GM12874 (cell line): ENCODE results near the gene PARD6G.
A peak's percentile ranks its signal among the peaks of the same experiment; 100 is the strongest.

Experiments used
- CTCF ChIP-seq: IDR thresholded peaks from 2 replicates; pipeline ENCODE4 v1.5.1; 2011; ENCODE audit warnings: low read depth, mild to moderate bottlenecking, control low read depth, low read length, moderate library complexity; ENCODE audit not compliant: insufficient read depth

PARD6G gene

GRCh38 chr18:80154293-80154692 is 93.0 kb downstream of the PARD6G start:
- TF ChIP-seq CTCF, result peak; percentile 70

- TF ChIP-seq CTCF, result no peak
Measured at GRCh38 chr18:80149667-80150066, 97.6 kb downstream of the PARD6G start.

GRCh38 chr18:80148326-80149199 is 98.8 kb downstream of the PARD6G start:
- no peak for TF ChIP-seq CTCF

GRCh38 chr18:80147418-80148325 is 99.6 kb downstream of the PARD6G start:
- TF ChIP-seq CTCF, result no peak

GRCh38 chr18:80147037-80147417 is 100.3 kb downstream of the PARD6G start:
- no peak for TF ChIP-seq CTCF

GRCh38 chr18:80145196-80145804 is 102.0 kb downstream of the PARD6G start:
- TF ChIP-seq CTCF, result no peak

- TF ChIP-seq CTCF, result no peak
Measured at GRCh38 chr18:80143881-80144280, 103.4 kb downstream of the PARD6G start.
